Heart left ventricle (tissue), 16 donors: ENCODE measurements around the gene ARHGAP31. TPM values are rescaled to one million over a fixed set of nuclear protein-coding genes. Genes with fewer than 3 reads are reported as not detected.

ENCODE experiments used
- ATAC-seq, 4 donors: fragments of 200-7000 bp; cut with Tn5 transposase; one replicate each; pipeline ENCODE4 v1.9.1; 2020 to 2022; ENCODE audit warnings: moderate library complexity in 4 of 4, mild to moderate bottlenecking in 3 of 4, moderate number of reproducible peaks in 1 of 4
- DNase-seq, 5 donors: peaks; one replicate each; pipeline ENCODE4 v3.0.0-alpha.2; 2020
- H3K27ac ChIP-seq, 12 donors: fragments of 200-600 bp; sonication (generic) in 4 of 12; one replicate each; pipeline versions ENCODE4 v1.5.0 to v1.8.0; 2016 to 2022; ENCODE audit warnings: mild to moderate bottlenecking in 2 of 12
- H3K27me3 ChIP-seq, 9 donors: fragments of 200-600 bp; sonication (generic) in 2 of 9; one replicate each; pipeline versions ENCODE4 v1.5.1 to v1.8.0; 2016 to 2022; ENCODE audit warnings: mild to moderate bottlenecking in 3 of 9
- H3K36me3 ChIP-seq, 9 donors: fragments of 200-600 bp; sonication (generic) in 2 of 9; one replicate each; pipeline versions ENCODE4 v1.5.0 to v1.8.0; 2018 to 2022; ENCODE audit warnings: mild to moderate bottlenecking in 2 of 9
- H3K4me1 ChIP-seq, 12 donors: fragments of 200-600 bp; sonication (generic) in 4 of 12; one replicate each; pipeline versions ENCODE4 v1.5.0 to v1.8.0; 2016 to 2022; ENCODE audit warnings: mild to moderate bottlenecking in 3 of 12
- H3K4me3 ChIP-seq, 12 donors: fragments of 200-600 bp; sonication (generic) in 4 of 12; one replicate each; pipeline versions ENCODE4 v1.5.0 to v1.8.0; 2017 to 2022; ENCODE audit warnings: mild to moderate bottlenecking in 9 of 12, moderate library complexity in 4 of 12
- H3K9me3 ChIP-seq, 12 donors: fragments of 200-600 bp; sonication (generic) in 4 of 12; one replicate each; pipeline versions ENCODE4 v1.5.0 to v1.8.0; 2016 to 2022; ENCODE audit warnings: mild to moderate bottlenecking in 1 of 12
- CTCF ChIP-seq, 12 donors: fragments of 200-600 bp; sonication (generic) in 4 of 12; IDR thresholded peaks; one replicate each; pipeline versions ENCODE4 v1.5.0 to v1.8.0; 2018 to 2022; ENCODE audit warnings: antibody characterized with exemption in 12 of 12, mild to moderate bottlenecking in 5 of 12
- POLR2A ChIP-seq, 2 donors: fragments of 450-650 bp; IDR thresholded peaks; one replicate each; pipeline ENCODE4 v1.6.1; 2017; ENCODE audit warnings: antibody characterized with exemption in 2 of 2, mild to moderate bottlenecking in 2 of 2, moderate library complexity in 2 of 2
- WGBS, 4 donors: extraction: QIAGEN DNeasy Blood & Tissue Kit in 2 of 4; methylation state at CpG; one replicate each; pipeline versions ENCODE4 v1.1.5 to v1.1.7; 2013 to 2018; 5-methylcytosine and 5-hydroxymethylcytosine counted together
- intact Hi-C, 10 donors: fragments of 100-400 bp; cut with DNase I; formaldehyde crosslinking; loops; one replicate each; pipeline versions ENCODE4 v1.11.1 to v1.14.2; 2022
- polyA plus RNA-seq, 2 donors: library from polyadenylated mRNA; stranded (reverse); fragments of 200-250 nt; gene quantifications; one replicate each; pipeline ENCODE4 v1.2.3, GENCODE V29; 2013
- total RNA-seq, 9 donors: library from RNA; depleted of rRNA in 2 of 9; stranded (reverse); fragments of >200 nt in 2 of 9; fragmentation: NEBNext Ultra II Directional in 3 of 9; extraction: Animal tissue kit (Norgen Biotek cat#: 25700) in 3 of 9; gene quantifications; one replicate each; pipeline versions ENCODE4 v1.1.0 to v1.2.4, GENCODE V29; 2016 to 2023
- donor health status: ischemic (EF 13 %, LVEDD 7.1; RV severe dilation, severe dysfunction).
- donor health status: healthy with polysubstance abuse.
- donor health status: DM: no; HTN: yes; CAD: no.
- donor health status: DM: no; HTN: no; CAD: no.
- donor health status: ischemic (EF 25% LVEDD 6.9; RV normal size, moderate dysfunction).
- donor health status: ischemic (EF 25% LVEDD 5.7; RV mildly dilated, moderate dysfunction).
- donor health status: healthy.
- donor health status: DM: yes; HTN: yes; CAD: no.
- donor health status: ischemic (EF 35%, LVEDD 5.7; RV mildly dilated, moderate dysfunction).
- donor health status: nonischemic (EF 11% LVEDD 7.7; RV severe dilation, severe dysfunction).
- donor health status: DM: yes; HTN: yes; CAD: no.
- donor health status: PGD.
- donor health status: ischemic (EF 29% LVEDD 5.4; RV normal size, mild dysfunction).
- donor health status: nonischemic (EF 23%, LVEDD 6.1; RV moderate dilation, normal function).

The ARHGAP31 gene
- total and polyA plus RNA-seq, 11 donors: 10.4 to 79.1 (median 33.5) TPM

- DNase-seq: peak; percentile 100
- H3K9me3 ChIP-seq: no peaks in the 10 kb centered on the region
- H3K27ac ChIP-seq: peak within 1 kb of the TSS; percentile 76 to 95 (median 84)
- H3K4me3 ChIP-seq: peak within 1 kb of the TSS; percentile 62 to 100 (median 88)
- TF ChIP-seq CTCF (IDR thresholded peaks at IDR 0.05): peak in 4 of 12 donors; percentile 14 to 37 (median 25)
- peak; percentile 43 to 94 for TF ChIP-seq POLR2A (IDR thresholded peaks at IDR 0.05)
- H3K4me1 ChIP-seq: peaks cover 0 to 56% (median 19%) of the 10 kb centered on the region in 12 donors
- H3K36me3 ChIP-seq: peaks cover 0 to 36% (median 32%) of the 10 kb centered on the region in 9 donors
- no peaks in the 10 kb centered on the region for H3K27me3 ChIP-seq
- intact Hi-C loops: loop anchor here in 6 of 10 donors (2.0 to 10.0 kb wide), 7 partner anchors 34 to 214 kb away; partner anchors contain the start of genes COX17 (in 2 of the 6) and TIMMDC1 (in 2 of the 6)
- peak; percentile 96 to 99 (median 97) for ATAC-seq
- WGBS, 4 donors: 5 to 10% (median 8%) methylated on average over 32 to 51 of the region's 51 CpGs
These were observed 169.3 kb downstream of the ARHGAP31 start, which contains the start of gene TMEM39A for GRCh38 chr3:119463171-119464169. TMEM39A (minus strand) TSS chr3:119463615; CDS start chr3:119462074, 1,541 bp downstream.

- Histone ChIP-seq H3K27me3 (no peaks in the 10 kb centered on the region), H3K9me3 (no peaks in the 10 kb centered on the region), H3K27ac (peak overlapping the region; percentile 60 to 97 (median 84)), H3K4me3 (peak overlapping the region in 8 of 12 donors; percentile 66 to 90 (median 88)), H3K36me3 (peaks cover 0 to 24% (median 13%) of the 10 kb centered on the region in 9 donors), H3K4me1 (peaks cover 0 to 28% (median 14%) of the 10 kb centered on the region in 12 donors)
- intact Hi-C loops: loop anchor here in 5 of 10 donors (1.0 to 10.0 kb wide), 7 partner anchors 29 to 209 kb away; partner anchors contain the start of genes COX17 (in 2 of the 5) and TIMMDC1 (in 1 of the 5)
- TF ChIP-seq POLR2A (IDR thresholded peaks at IDR 0.05): no peak
- TF ChIP-seq CTCF (IDR thresholded peaks at IDR 0.05): no peak
- DNase-seq (no peak), ATAC-seq (no peak)
- WGBS, 4 donors: 79 to 89% (median 85%) methylated on average over 2 of the region's 2 CpGs
These were observed 173.9 kb downstream of the ARHGAP31 start for GRCh38 chr3:119468041-119468440.

- Histone ChIP-seq H3K36me3 (peaks cover 0 to 39% (median 29%) of the 10 kb centered on the region in 9 donors), H3K4me3 (peak overlapping the region; percentile 53 to 96 (median 84)), H3K27ac (peak overlapping the region in 10 of 12 donors; percentile 66 to 97 (median 84)), H3K27me3 (no peaks in the 10 kb centered on the region), H3K4me1 (peaks cover 0 to 19% (median 10%) of the 10 kb centered on the region in 12 donors), H3K9me3 (no peaks in the 10 kb centered on the region)
- intact Hi-C loops: loop anchor here in 5 of 10 donors (2.0 to 10.0 kb wide), 6 partner anchors 27 to 208 kb away; partner anchors contain the start of gene COX17 (in 2 of the 5)
- ATAC-seq: peak in 1 of 4 donors; percentile 13
- TF ChIP-seq CTCF (IDR thresholded peaks at IDR 0.05) (no peak), POLR2A (IDR thresholded peaks at IDR 0.05) (no peak)
- WGBS, 4 donors: 10 to 14% (median 12%) methylated on average over 15 to 16 of the region's 16 CpGs
- no peak for DNase-seq
These were observed 175.4 kb downstream of the ARHGAP31 start for GRCh38 chr3:119469418-119470189.

Other genes starting within 250 kb of the ARHGAP31 start
- gene TEX55, start 148.2 kb upstream of the ARHGAP31 start, total RNA-seq: not detected
- gene TEX55, start 148.2 kb upstream of the ARHGAP31 start, polyA plus RNA-seq: not detected
- 10 to 100 TPM in 1 of 9 donors, not detected in 8; 20.4 TPM for gene UPK1B, start 120.8 kb upstream of the ARHGAP31 start, total RNA-seq
- gene UPK1B, start 120.8 kb upstream of the ARHGAP31 start, polyA plus RNA-seq: not detected
- gene B4GALT4, start 53.5 kb upstream of the ARHGAP31 start, total RNA-seq: 10 to 100 TPM in 6 of 9 donors, 1 to 10 TPM in 3; 8.1 to 15.9 (median 10.6) TPM
- 10 to 100 TPM; 13.0 to 14.0 TPM for gene B4GALT4, start 53.5 kb upstream of the ARHGAP31 start, polyA plus RNA-seq
- gene TMEM39A, start 169.2 kb downstream of the ARHGAP31 start, total RNA-seq: 10 to 100 TPM in 7 of 9 donors, 1 to 10 TPM in 2; 8.7 to 21.0 (median 15.6) TPM
- gene TMEM39A, start 169.2 kb downstream of the ARHGAP31 start, polyA plus RNA-seq: 10 to 100 TPM in 1 of 2 donors, 1 to 10 TPM in 1; 4.8 to 18.9 TPM
- 10 to 100 TPM in 2 of 9 donors, 1 to 10 TPM in 7; 2.2 to 17.5 (median 5.9) TPM for gene POGLUT1, start 174.6 kb downstream of the ARHGAP31 start, total RNA-seq
- gene POGLUT1, start 174.6 kb downstream of the ARHGAP31 start, polyA plus RNA-seq: 10 to 100 TPM in 1 of 2 donors, 1 to 10 TPM in 1; 4.0 to 20.8 TPM
- 100 to 1,000 TPM in 8 of 9 donors, 10 to 100 TPM in 1; 78.6 to 297 (median 224) TPM for gene TIMMDC1, start 204.2 kb downstream of the ARHGAP31 start, total RNA-seq
- gene TIMMDC1, start 204.2 kb downstream of the ARHGAP31 start, polyA plus RNA-seq: 100 to 1,000 TPM; 132 to 134 TPM